ENCODE data around the gene TNFRSF21.

GRCh38 chr6:47303861-47304260 is 5.8 kb downstream of the TNFRSF21 start:
- TF ChIP-seq ETS1 (conservative IDR thresholded peaks at IDR 0.05; ENCODE audit: control insufficient read depth, low read depth, low read length) (no peak), REST (IDR thresholded peaks at IDR 0.05; ENCODE audit: borderline replicate concordance) (no peak), REST (CRISPR knock-in tag; IDR thresholded peaks at IDR 0.05; ENCODE audit: low read depth) (no peak), SRSF7 (optimal IDR thresholded peaks at IDR 0.05; ENCODE audit: low read depth, low read length) (no peak), CTCF (IDR thresholded peaks at IDR 0.05 in 2 of 3, conservative IDR thresholded peaks at IDR 0.05 in 1 of 3; ENCODE audit: insufficient read depth in 2 of 3, low read depth in 1 of 3, low read length in 3 of 3) (no peak), ZZZ3 (IDR thresholded peaks at IDR 0.05) (no peak), CHD4 (IDR thresholded peaks at IDR 0.05; ENCODE audit: insufficient read depth, insufficient replicate concordance, low read depth, low read length, poor library complexity, severe bottlenecking) (no peak), ATF2 (CRISPR knock-in tag; IDR thresholded peaks at IDR 0.05) (no peak), SPI1 (IDR thresholded peaks at IDR 0.05; ENCODE audit: borderline replicate concordance, low read depth, low read length) (no peak), ZBTB8A (IDR thresholded peaks at IDR 0.05; ENCODE audit: partially characterized antibody) (no peak), ZBTB33 (CRISPR knock-in tag; IDR thresholded peaks at IDR 0.05) (no peak), RAD51 (IDR thresholded peaks at IDR 0.05; ENCODE audit: borderline replicate concordance, low read depth) (no peak), TCF7L2 (IDR thresholded peaks at IDR 0.05; ENCODE audit: low read depth, low read length) (no peak)
